HAP-1 (cell line): ENCODE data around the gene H1-8.
"Not testable (repeated sequence)": the region's sequence is repeated elsewhere in the genome, so short reads cannot be mapped to it uniquely, and the experiment has no call there.

Experiments used
- DNase-seq, 2 experiments: peaks; one replicate each; pipeline ENCODE4 v3.0.0-alpha.2; 2016 to 2020; ENCODE audit warnings: low spot score in 2 of 2
- H3K27me3 ChIP-seq: fragments of 250-450 bp; sonication (Bioruptor Pico); 2 replicates; pipeline ENCODE4 v1.5.1; 2020; ENCODE audit warnings: low read depth, mild to moderate bottlenecking, moderate library complexity
- H3K36me3 ChIP-seq: fragments of 250-450 bp; sonication (Bioruptor Pico); replicated peaks from 2 replicates; pipeline ENCODE4 v1.5.1; 2020; ENCODE audit warnings: mild to moderate bottlenecking
- H3K4me1 ChIP-seq: fragments of 250-450 bp; sonication (Bioruptor Pico); 2 replicates; pipeline ENCODE4 v1.5.1; 2020; ENCODE audit warnings: mild to moderate bottlenecking
- H3K4me3 ChIP-seq: fragments of 250-450 bp; sonication (Bioruptor Pico); 2 replicates; pipeline ENCODE4 v1.5.1; 2020; ENCODE audit warnings: mild to moderate bottlenecking, moderate library complexity
- H3K9me3 ChIP-seq: fragments of 250-450 bp; sonication (Bioruptor Pico); 2 replicates; pipeline ENCODE4 v1.5.1; 2020; ENCODE audit warnings: mild to moderate bottlenecking, moderate library complexity
- in situ Hi-C: fragments of 300-500 bp; cut with MboI; formaldehyde crosslinking; loops from 3 replicates; pipeline ENCODE4 v1.14.3; 2020; ENCODE audit warnings: low sequenced_read_pairs, inconsistent platforms, mixed read lengths

H1-8 gene

GRCh38 chr3:129504471-129505100 lies 38.4 kb upstream of the H1-8 start:
- H3K4me1 ChIP-seq: no peaks in the 10 kb centered on the region
- H3K9me3 ChIP-seq: no peaks in the 10 kb centered on the region
- no peak for DNase-seq
- H3K4me3 ChIP-seq: no peak overlapping the region
- in situ Hi-C loops: no loop called here
- H3K36me3 ChIP-seq: no peaks in the 10 kb centered on the region; the same call in none of the 2 replicates
- H3K27me3 ChIP-seq: no peaks in the 10 kb centered on the region

- Histone ChIP-seq H3K27me3 (no peaks in the 10 kb centered on the region), H3K36me3 (no peaks in the 10 kb centered on the region; the same call in none of the 2 replicates), H3K4me3 (no peak overlapping the region), H3K4me1 (no peaks in the 10 kb centered on the region), H3K9me3 (no peaks in the 10 kb centered on the region)
- in situ Hi-C loops: no loop called here
- no peak for DNase-seq
These were observed 37.6 kb upstream of the H1-8 start for GRCh38 chr3:129505341-129505740.

GRCh38 chr3:129506231-129506742 lies 36.7 kb upstream of the H1-8 start:
- Histone ChIP-seq H3K4me1 (no peaks in the 10 kb centered on the region), H3K36me3 (no peaks in the 10 kb centered on the region; the same call in none of the 2 replicates)
- DNase-seq: no peak

GRCh38 chr3:129507181-129507831 lies 35.7 kb upstream of the H1-8 start:
- no peak for DNase-seq
- H3K27me3 ChIP-seq: no peaks in the 10 kb centered on the region
- H3K9me3 ChIP-seq: no peaks in the 10 kb centered on the region
- no peaks in the 10 kb centered on the region for H3K4me1 ChIP-seq
- in situ Hi-C loops: no loop called here
- no peaks in the 10 kb centered on the region; the same call in none of the 2 replicates for H3K36me3 ChIP-seq
- no peak overlapping the region for H3K4me3 ChIP-seq

More at GRCh38 chr3:129506231-129506742, 36.7 kb upstream of the H1-8 start:
- in situ Hi-C loops: no loop called here
- Histone ChIP-seq H3K9me3 (no peaks in the 10 kb centered on the region), H3K4me3 (no peak overlapping the region), H3K27me3 (no peaks in the 10 kb centered on the region)

- no peaks in the 10 kb centered on the region for H3K27me3 ChIP-seq
- DNase-seq: no peak
- in situ Hi-C loops: no loop called here
- H3K9me3 ChIP-seq: no peaks in the 10 kb centered on the region
- no peaks in the 10 kb centered on the region for H3K4me1 ChIP-seq
- H3K36me3 ChIP-seq: no peaks in the 10 kb centered on the region; the same call in 1 of the 2 replicates
- no peak overlapping the region for H3K4me3 ChIP-seq
These were observed 30.4 kb upstream of the H1-8 start for GRCh38 chr3:129512595-129512994.

- Histone ChIP-seq H3K4me1 (no peaks in the 10 kb centered on the region), H3K9me3 (no peaks in the 10 kb centered on the region), H3K27me3 (no peaks in the 10 kb centered on the region), H3K4me3 (no peak overlapping the region), H3K36me3 (no peaks in the 10 kb centered on the region)
- in situ Hi-C loops: no loop called here
- DNase-seq: no peak
These were observed 29.3 kb upstream of the H1-8 start for GRCh38 chr3:129513705-129514104.

GRCh38 chr3:129514110-129514509 lies 28.9 kb upstream of the H1-8 start:
- Histone ChIP-seq H3K9me3 (no peaks in the 10 kb centered on the region), H3K36me3 (no peaks in the 10 kb centered on the region), H3K27me3 (no peaks in the 10 kb centered on the region), H3K4me3 (no peak overlapping the region), H3K4me1 (no peaks in the 10 kb centered on the region)
- no peak for DNase-seq
- in situ Hi-C loops: no loop called here

- H3K4me1 ChIP-seq: no peaks in the 10 kb centered on the region
- DNase-seq: no peak
- in situ Hi-C loops: no loop called here
- H3K27me3 ChIP-seq: no peaks in the 10 kb centered on the region
- H3K36me3 ChIP-seq: no peaks in the 10 kb centered on the region
- no peak overlapping the region for H3K4me3 ChIP-seq
- no peaks in the 10 kb centered on the region for H3K9me3 ChIP-seq
These were observed 28.4 kb upstream of the H1-8 start for GRCh38 chr3:129514563-129514962.

- H3K27me3 ChIP-seq, H3K4me1 ChIP-seq, DNase-seq, H3K9me3 ChIP-seq, in situ Hi-C loops, H3K36me3 ChIP-seq, H3K4me3 ChIP-seq: not testable (repeated sequence)
These were observed 27.7 kb upstream of the H1-8 start for GRCh38 chr3:129515108-129515820.

- in situ Hi-C loops, H3K9me3 ChIP-seq, H3K36me3 ChIP-seq, H3K4me3 ChIP-seq, H3K27me3 ChIP-seq, H3K4me1 ChIP-seq, DNase-seq: not testable (repeated sequence)
These were observed 27.0 kb upstream of the H1-8 start for GRCh38 chr3:129515821-129516432.

- DNase-seq: no peak
- H3K4me3 ChIP-seq: no peak overlapping the region
- H3K9me3 ChIP-seq: no peaks in the 10 kb centered on the region
- H3K36me3 ChIP-seq: no peaks in the 10 kb centered on the region
- H3K27me3 ChIP-seq: no peaks in the 10 kb centered on the region
- in situ Hi-C loops: no loop called here
- H3K4me1 ChIP-seq: no peaks in the 10 kb centered on the region
These were observed 25.5 kb upstream of the H1-8 start for GRCh38 chr3:129517516-129517915.

GRCh38 chr3:129518038-129518561 lies 24.9 kb upstream of the H1-8 start:
- in situ Hi-C loops: no loop called here
- no peaks in the 10 kb centered on the region for H3K9me3 ChIP-seq
- H3K36me3 ChIP-seq: no peaks in the 10 kb centered on the region
- no peaks in the 10 kb centered on the region for H3K27me3 ChIP-seq
- H3K4me1 ChIP-seq: no peaks in the 10 kb centered on the region
- H3K4me3 ChIP-seq: no peak overlapping the region
- no peak for DNase-seq

- DNase-seq: no peak
- Histone ChIP-seq H3K9me3 (no peaks in the 10 kb centered on the region), H3K4me3 (no peak overlapping the region), H3K27me3 (no peaks in the 10 kb centered on the region), H3K4me1 (no peaks in the 10 kb centered on the region), H3K36me3 (no peaks in the 10 kb centered on the region)
- in situ Hi-C loops: no loop called here
These were observed 24.4 kb upstream of the H1-8 start for GRCh38 chr3:129518581-129518980.
